Trophoblast cell (in vitro differentiated cells and primary cell): ENCODE measurements around the gene GP9.

Experiments
- DNase-seq, 2 donors: peaks; one replicate each; pipeline ENCODE4 v3.0.0-alpha.2; 2016
- H2AFZ ChIP-seq: 2 replicates; pipeline ENCODE4 v1.6.1; 2013; ENCODE audit warnings: low read length, moderate library complexity, mild to moderate bottlenecking; ENCODE audit not compliant: insufficient read depth, poor library complexity
- H2AK5ac ChIP-seq: 2 replicates; pipeline ENCODE4 v1.6.1; 2013; ENCODE audit warnings: mild to moderate bottlenecking, low read length
- H2BK120ac ChIP-seq: 2 replicates; pipeline ENCODE4 v1.6.1; 2013; ENCODE audit warnings: low read length, mild to moderate bottlenecking, moderate library complexity; ENCODE audit not compliant: insufficient read depth, poor library complexity
- H2BK12ac ChIP-seq: 2 replicates; pipeline ENCODE4 v1.6.1; 2013; ENCODE audit warnings: mild to moderate bottlenecking, low read length, moderate library complexity
- H2BK5ac ChIP-seq: 2 replicates; pipeline ENCODE4 v1.6.1; 2013; ENCODE audit warnings: low read length, low read depth, moderate library complexity, mild to moderate bottlenecking; ENCODE audit not compliant: poor library complexity
- H3K14ac ChIP-seq: 2 replicates; pipeline ENCODE4 v1.6.1; 2013; ENCODE audit warnings: mild to moderate bottlenecking, low read length
- H3K18ac ChIP-seq: 2 replicates; pipeline ENCODE4 v1.6.1; 2013; ENCODE audit warnings: mild to moderate bottlenecking, low read length
- H3K23ac ChIP-seq: 2 replicates; pipeline ENCODE4 v1.6.1; 2013; ENCODE audit warnings: low read length
- H3K27ac ChIP-seq: 2 replicates; pipeline ENCODE4 v1.5.1; 2013; ENCODE audit warnings: low read depth, mild to moderate bottlenecking, inconsistent platforms, low read length, moderate library complexity
- H3K27me3 ChIP-seq: 2 replicates; pipeline ENCODE4 v1.6.1; 2013; ENCODE audit warnings: inconsistent platforms, mild to moderate bottlenecking, low read length, moderate library complexity; ENCODE audit not compliant: insufficient read depth
- H3K36me3 ChIP-seq, 2 experiments: 1 replicate in 1 of 2; 2 replicates in 1 of 2; pipeline ENCODE4 v1.6.1; 2013; ENCODE audit warnings: low read length in 2 of 2, mild to moderate bottlenecking in 2 of 2, moderate library complexity in 1 of 2; ENCODE audit not compliant: insufficient read depth in 2 of 2, control insufficient read depth in 1 of 2
- H3K4ac ChIP-seq: 2 replicates; pipeline ENCODE4 v1.6.1; 2013; ENCODE audit warnings: low read depth, mild to moderate bottlenecking, low read length, moderate library complexity
- H3K4me1 ChIP-seq, 2 experiments: 1 replicate in 1 of 2; 2 replicates in 1 of 2; pipeline ENCODE4 v1.6.1; 2013; ENCODE audit warnings: low read length in 2 of 2, mild to moderate bottlenecking in 2 of 2, moderate library complexity in 1 of 2; ENCODE audit not compliant: insufficient read depth in 2 of 2, control insufficient read depth in 1 of 2
- H3K4me2 ChIP-seq: 2 replicates; pipeline ENCODE4 v1.6.1; 2013; ENCODE audit warnings: inconsistent platforms, mild to moderate bottlenecking, low read length, moderate library complexity
- H3K4me3 ChIP-seq: 2 replicates; pipeline ENCODE4 v1.5.1; 2013; ENCODE audit warnings: mild to moderate bottlenecking, low read depth, low read length, inconsistent platforms
- H3K79me1 ChIP-seq: one replicate; pipeline ENCODE4 v1.6.1; 2013; ENCODE audit warnings: low read length
- H3K79me2 ChIP-seq: 2 replicates; pipeline ENCODE4 v1.6.1; 2013; ENCODE audit warnings: low read length, mild to moderate bottlenecking; ENCODE audit not compliant: control insufficient read depth, insufficient read depth, poor library complexity
- H3K9ac ChIP-seq: 2 replicates; pipeline ENCODE4 v1.6.1; 2013; ENCODE audit warnings: mild to moderate bottlenecking, low read length
- H3K9me3 ChIP-seq: 2 replicates; pipeline ENCODE4 v1.6.1; 2013; ENCODE audit warnings: low read depth, mild to moderate bottlenecking, control low read depth, inconsistent platforms, low read length; ENCODE audit not compliant: insufficient read depth
- H4K12ac ChIP-seq: 2 replicates; pipeline ENCODE4 v1.6.1; 2013; ENCODE audit warnings: low read depth, mild to moderate bottlenecking, low read length, moderate library complexity
- H4K8ac ChIP-seq: 2 replicates; pipeline ENCODE4 v1.6.1; 2013; ENCODE audit warnings: low read depth, mild to moderate bottlenecking, low read length, moderate library complexity
- H4K91ac ChIP-seq: one replicate; pipeline ENCODE4 v1.6.1; 2013; ENCODE audit warnings: low read depth, mild to moderate bottlenecking, low read length, moderate library complexity
- WGBS: extraction: QIAGEN DNeasy Blood & Tissue Kit; methylation state at CpG from one replicate; pipeline ENCODE4 v1.1.7; 2013; ENCODE audit warnings: missing lambda C conversion rate; ENCODE audit not compliant: insufficient read length, insufficient coverage; ENCODE audit errors: extremely low coverage; 5-methylcytosine and 5-hydroxymethylcytosine counted together

The GP9 gene

DNA sequence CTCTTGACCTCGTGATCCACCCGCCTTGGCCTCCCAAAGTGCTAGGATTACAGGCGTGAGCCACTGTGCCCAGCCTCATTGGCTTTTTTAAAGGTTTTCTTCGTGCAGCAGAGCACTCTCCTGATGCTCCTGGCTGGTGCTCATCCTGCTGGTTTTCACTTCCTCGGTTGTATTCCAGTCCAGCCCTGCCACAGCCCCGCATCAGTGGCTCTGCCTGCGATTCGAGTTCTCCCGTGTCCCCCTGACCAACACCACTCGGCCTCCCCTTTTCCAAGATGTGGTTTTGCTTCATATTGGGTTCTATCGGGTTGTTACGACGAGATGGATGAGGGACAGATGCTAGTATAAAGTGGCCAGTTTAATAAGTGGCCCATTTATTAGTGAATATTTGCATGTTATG, 31.7 kb upstream of the GP9 start:
- Histone ChIP-seq H4K12ac (no peak overlapping the region), H3K79me1 (no peaks in the 10 kb centered on the region), H3K4me3 (no peak overlapping the region), H3K9me3 (no peaks in the 10 kb centered on the region), H2AK5ac (no peak overlapping the region), H3K4ac (no peak overlapping the region), H2BK12ac (no peak overlapping the region), H3K4me2 (no peak overlapping the region), H4K91ac (no peak overlapping the region), H3K79me2 (no peaks in the 10 kb centered on the region), H3K27ac (no peak overlapping the region), H2AFZ (no peak overlapping the region), H3K36me3 (no peaks in the 10 kb centered on the region), H4K8ac (no peak overlapping the region), H3K9ac (no peak overlapping the region), H3K18ac (no peak overlapping the region), H3K4me1 (peaks cover 4 to 10% of the 10 kb centered on the region in 2 experiments), H2BK5ac (no peak overlapping the region), H3K23ac (no peak overlapping the region), H3K27me3 (no peaks in the 10 kb centered on the region), H2BK120ac (no peak overlapping the region), H3K14ac (no peak overlapping the region)
- WGBS, result no CpG with 5 or more reads among the region's 13 CpGs
- no peak for DNase-seq

DNA sequence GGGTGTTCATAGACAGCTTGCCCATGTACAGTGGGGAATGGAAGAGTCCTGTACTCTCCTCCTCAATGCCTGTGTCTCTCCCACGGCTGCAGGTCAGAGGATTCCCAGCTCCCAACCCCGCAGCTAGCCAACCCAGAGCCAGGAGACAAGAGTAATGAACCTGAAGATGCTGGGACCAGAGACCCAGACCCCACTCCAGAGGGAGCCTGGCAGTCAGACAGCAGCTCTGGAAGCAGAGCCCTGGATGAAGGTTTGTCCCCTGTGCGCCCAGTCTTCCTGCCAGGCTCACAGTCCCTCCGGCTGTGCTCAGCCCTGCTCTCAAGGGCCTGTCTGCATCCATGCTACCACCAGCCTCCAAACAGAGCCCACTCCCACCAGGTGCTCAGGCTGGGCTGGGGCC, 30.0 kb upstream of the GP9 start:
- DNase-seq, result no peak
- H3K18ac ChIP-seq, result no peak overlapping the region
- H3K79me2 ChIP-seq, result no peaks in the 10 kb centered on the region
- no peak overlapping the region for H4K8ac ChIP-seq
- no peak overlapping the region for H4K91ac ChIP-seq
- H2AFZ ChIP-seq, result no peak overlapping the region
- H3K14ac ChIP-seq, result no peak overlapping the region
- H2BK120ac ChIP-seq, result no peak overlapping the region
- no peak overlapping the region for H3K23ac ChIP-seq
- no peak overlapping the region for H3K4me3 ChIP-seq
- no peak overlapping the region for H4K12ac ChIP-seq
- peaks cover 4 to 10% of the 10 kb centered on the region in 2 experiments for H3K4me1 ChIP-seq
- no peaks in the 10 kb centered on the region for H3K79me1 ChIP-seq
- H3K27ac ChIP-seq, result no peak overlapping the region
- no peak overlapping the region for H2BK12ac ChIP-seq
- no peaks in the 10 kb centered on the region for H3K36me3 ChIP-seq
- whole genome bisulfite sequencing, result no CpG with 5 or more reads among the region's 4 CpGs
- no peak overlapping the region for H3K4me2 ChIP-seq
- no peak overlapping the region for H2AK5ac ChIP-seq
- H2BK5ac ChIP-seq, result no peak overlapping the region
- no peaks in the 10 kb centered on the region for H3K27me3 ChIP-seq
- no peak overlapping the region for H3K4ac ChIP-seq
- no peaks in the 10 kb centered on the region for H3K9me3 ChIP-seq
- H3K9ac ChIP-seq, result no peak overlapping the region

DNA sequence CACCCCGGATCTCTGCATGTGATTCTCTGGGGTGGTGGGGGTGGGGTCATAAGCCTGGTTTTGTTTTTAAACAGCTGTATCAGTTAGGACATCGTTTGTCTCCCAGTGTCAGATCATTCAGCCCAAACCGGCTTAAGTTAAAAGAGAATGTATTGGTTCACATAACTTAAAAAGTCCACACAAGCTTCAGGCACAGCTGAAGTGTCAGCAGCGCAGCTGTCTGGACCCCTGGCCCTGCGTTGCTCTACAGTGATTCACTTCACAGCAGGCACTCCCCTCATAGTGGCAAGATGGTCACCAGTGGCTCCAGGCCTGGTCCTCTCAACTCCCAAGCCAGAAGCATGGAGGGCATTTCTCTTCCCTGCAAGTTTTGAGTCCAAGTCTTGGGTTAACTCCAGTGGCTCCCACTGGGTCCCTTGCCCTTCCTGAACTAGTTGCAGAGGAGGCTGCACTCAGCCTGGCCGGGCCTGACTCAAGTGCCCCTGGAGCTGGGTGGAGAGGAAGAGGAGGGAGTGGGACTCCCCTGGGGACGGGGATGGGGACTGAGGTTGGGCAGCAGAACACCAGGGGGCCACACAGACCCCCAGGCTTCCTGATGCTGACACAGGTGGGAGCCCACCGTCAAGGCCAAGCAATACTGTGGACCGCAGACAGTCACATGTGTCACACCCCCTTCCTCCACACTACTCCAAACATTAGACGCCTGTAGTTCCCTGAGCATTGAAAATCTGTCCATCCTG, 28.9 kb upstream of the GP9 start:
- no CpG with 5 or more reads among the region's 10 CpGs for WGBS
- Histone ChIP-seq H3K27me3 (no peaks in the 10 kb centered on the region), H3K9ac (no peak overlapping the region), H3K23ac (no peak overlapping the region), H3K79me2 (no peaks in the 10 kb centered on the region), H2BK5ac (no peak overlapping the region), H4K91ac (no peak overlapping the region), H3K14ac (no peak overlapping the region), H2BK12ac (no peak overlapping the region), H3K79me1 (no peaks in the 10 kb centered on the region), H3K4me1 (peaks cover 4 to 9% of the 10 kb centered on the region in 2 experiments), H4K12ac (no peak overlapping the region), H3K36me3 (no peaks in the 10 kb centered on the region), H2AFZ (no peak overlapping the region), H3K27ac (no peak overlapping the region), H3K9me3 (peaks cover 3% of the 10 kb centered on the region), H2BK120ac (no peak overlapping the region), H3K4ac (no peak overlapping the region), H3K4me3 (no peak overlapping the region), H3K4me2 (no peak overlapping the region), H4K8ac (no peak overlapping the region), H2AK5ac (no peak overlapping the region), H3K18ac (no peak overlapping the region)
- no peak for DNase-seq

DNA sequence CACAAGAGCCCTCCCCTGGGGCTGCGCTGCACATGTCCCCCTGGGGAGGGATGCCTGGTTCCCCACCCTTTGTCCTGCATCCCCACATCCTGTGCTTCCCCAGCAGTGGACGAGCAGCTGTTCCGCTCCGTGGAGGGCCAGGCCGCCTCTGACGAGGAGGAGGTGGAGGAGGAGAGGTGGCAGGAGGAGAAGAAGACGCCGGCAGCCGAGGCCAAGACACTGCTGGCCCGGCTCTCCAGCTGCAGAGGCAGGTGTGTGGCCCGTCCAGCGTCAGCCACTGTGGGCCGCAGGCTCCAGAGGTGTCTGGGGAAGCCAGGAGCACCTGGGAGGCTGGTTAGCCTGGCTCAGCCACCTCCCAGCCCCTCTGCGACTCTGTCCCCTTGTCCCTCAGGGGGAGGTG, 27.9 kb upstream of the GP9 start:
- no peak overlapping the region for H2BK5ac ChIP-seq

More for the DNA sequence above, 27.9 kb upstream of the GP9 start:
- no peak overlapping the region for H3K4ac ChIP-seq
- no peaks in the 10 kb centered on the region for H3K27me3 ChIP-seq
- no peaks in the 10 kb centered on the region for H3K79me2 ChIP-seq
- no peak overlapping the region for H4K91ac ChIP-seq
- no peak overlapping the region for H3K4me3 ChIP-seq
- no peak overlapping the region for H2BK120ac ChIP-seq
- H3K18ac ChIP-seq, result no peak overlapping the region
- no peak overlapping the region for H3K9ac ChIP-seq
- H3K36me3 ChIP-seq, result no peaks in the 10 kb centered on the region
- no peak overlapping the region for H3K14ac ChIP-seq
- H4K12ac ChIP-seq, result no peak overlapping the region
- H3K4me2 ChIP-seq, result no peak overlapping the region
- peaks cover 3% of the 10 kb centered on the region for H3K9me3 ChIP-seq
- DNase-seq, result no peak
- no CpG with 5 or more reads among the region's 14 CpGs for WGBS
- no peak overlapping the region for H2AK5ac ChIP-seq
- H3K79me1 ChIP-seq, result no peaks in the 10 kb centered on the region
- H2BK12ac ChIP-seq, result no peak overlapping the region
- no peaks in the 10 kb centered on the region for H3K4me1 ChIP-seq
- no peak overlapping the region for H3K23ac ChIP-seq
- H3K27ac ChIP-seq, result no peak overlapping the region
- no peak overlapping the region for H4K8ac ChIP-seq
- no peak overlapping the region for H2AFZ ChIP-seq
